ENCODE results near the gene ACOT7. TPM values are rescaled to one million over a fixed set of nuclear protein-coding genes. Genes with fewer than 3 reads are reported as not detected.

Gene ACOT7
- total and polyA plus RNA-seq, 2 experiments from 2014 or later = 167 to 169 TPM

DNA sequence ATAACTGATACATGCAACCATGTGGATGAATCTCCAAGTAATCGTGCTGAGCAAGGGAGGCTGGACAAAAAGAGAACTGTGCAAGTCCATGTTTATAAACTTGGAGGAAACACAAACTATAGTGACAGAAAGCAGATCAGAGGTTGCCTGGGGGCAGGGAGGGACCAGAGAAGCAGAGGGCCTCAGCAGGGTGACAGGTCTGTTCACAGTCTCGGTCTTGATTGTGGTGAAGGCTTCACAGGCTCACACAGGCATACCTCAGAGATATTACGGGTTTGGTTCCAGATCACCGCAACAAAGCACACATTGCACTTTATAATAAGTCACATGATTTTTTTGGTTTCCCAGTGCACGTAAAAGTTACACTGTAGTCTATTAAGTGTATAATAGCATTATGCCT, 28.5 kb downstream of the ACOT7 start:
- Histone ChIP-seq H3K4me3 (no peak overlapping the region), H3K4me2 (no peak overlapping the region), H4K20me1 (replicated peaks; ENCODE audit: insufficient read depth) (peaks cover 28% of the 10 kb centered on the region), H2AFZ (no peak overlapping the region), H3F3A (replicated peaks; ENCODE audit: low read depth) (no peaks in the 10 kb centered on the region), H3K36me3 (ENCODE audit: insufficient read depth) (no peaks in the 10 kb centered on the region), H3K4me1 (ENCODE audit: insufficient read depth) (peaks cover 6% of the 10 kb centered on the region), H3K9me2 (ENCODE audit: insufficient read depth) (no peaks in the 10 kb centered on the region), H3K27ac (ENCODE audit: low read depth) (no peak overlapping the region; the same call in 1 of the 2 replicates), H3K79me2 (replicated peaks; ENCODE audit: insufficient read depth) (peaks cover 60% of the 10 kb centered on the region), H3K27me3 (ENCODE audit: insufficient read depth) (no peaks in the 10 kb centered on the region)
- H3K9me3 Mint-ChIP-seq = peaks cover 22% of the 10 kb centered on the region
- no peak overlapping the region for H3K4me3 Mint-ChIP-seq
- no peak overlapping the region for H3K27ac Mint-ChIP-seq
- ATAC-seq (no peak), DNase-seq (ENCODE audit: low spot score) (no peak)
- peaks cover 21% of the 10 kb centered on the region for H3K4me1 Mint-ChIP-seq
- peaks cover 20% of the 10 kb centered on the region for H3K27me3 Mint-ChIP-seq (ENCODE audit: insufficient read depth, low read depth, poor library complexity)
- peaks cover 40% of the 10 kb centered on the region for H3K36me3 Mint-ChIP-seq (ENCODE audit: low read depth)
- TF ChIP-seq NANOG (IDR thresholded peaks at IDR 0.05; ENCODE audit: borderline replicate concordance) = no peak
- TF ChIP-seq, protein P1, sequence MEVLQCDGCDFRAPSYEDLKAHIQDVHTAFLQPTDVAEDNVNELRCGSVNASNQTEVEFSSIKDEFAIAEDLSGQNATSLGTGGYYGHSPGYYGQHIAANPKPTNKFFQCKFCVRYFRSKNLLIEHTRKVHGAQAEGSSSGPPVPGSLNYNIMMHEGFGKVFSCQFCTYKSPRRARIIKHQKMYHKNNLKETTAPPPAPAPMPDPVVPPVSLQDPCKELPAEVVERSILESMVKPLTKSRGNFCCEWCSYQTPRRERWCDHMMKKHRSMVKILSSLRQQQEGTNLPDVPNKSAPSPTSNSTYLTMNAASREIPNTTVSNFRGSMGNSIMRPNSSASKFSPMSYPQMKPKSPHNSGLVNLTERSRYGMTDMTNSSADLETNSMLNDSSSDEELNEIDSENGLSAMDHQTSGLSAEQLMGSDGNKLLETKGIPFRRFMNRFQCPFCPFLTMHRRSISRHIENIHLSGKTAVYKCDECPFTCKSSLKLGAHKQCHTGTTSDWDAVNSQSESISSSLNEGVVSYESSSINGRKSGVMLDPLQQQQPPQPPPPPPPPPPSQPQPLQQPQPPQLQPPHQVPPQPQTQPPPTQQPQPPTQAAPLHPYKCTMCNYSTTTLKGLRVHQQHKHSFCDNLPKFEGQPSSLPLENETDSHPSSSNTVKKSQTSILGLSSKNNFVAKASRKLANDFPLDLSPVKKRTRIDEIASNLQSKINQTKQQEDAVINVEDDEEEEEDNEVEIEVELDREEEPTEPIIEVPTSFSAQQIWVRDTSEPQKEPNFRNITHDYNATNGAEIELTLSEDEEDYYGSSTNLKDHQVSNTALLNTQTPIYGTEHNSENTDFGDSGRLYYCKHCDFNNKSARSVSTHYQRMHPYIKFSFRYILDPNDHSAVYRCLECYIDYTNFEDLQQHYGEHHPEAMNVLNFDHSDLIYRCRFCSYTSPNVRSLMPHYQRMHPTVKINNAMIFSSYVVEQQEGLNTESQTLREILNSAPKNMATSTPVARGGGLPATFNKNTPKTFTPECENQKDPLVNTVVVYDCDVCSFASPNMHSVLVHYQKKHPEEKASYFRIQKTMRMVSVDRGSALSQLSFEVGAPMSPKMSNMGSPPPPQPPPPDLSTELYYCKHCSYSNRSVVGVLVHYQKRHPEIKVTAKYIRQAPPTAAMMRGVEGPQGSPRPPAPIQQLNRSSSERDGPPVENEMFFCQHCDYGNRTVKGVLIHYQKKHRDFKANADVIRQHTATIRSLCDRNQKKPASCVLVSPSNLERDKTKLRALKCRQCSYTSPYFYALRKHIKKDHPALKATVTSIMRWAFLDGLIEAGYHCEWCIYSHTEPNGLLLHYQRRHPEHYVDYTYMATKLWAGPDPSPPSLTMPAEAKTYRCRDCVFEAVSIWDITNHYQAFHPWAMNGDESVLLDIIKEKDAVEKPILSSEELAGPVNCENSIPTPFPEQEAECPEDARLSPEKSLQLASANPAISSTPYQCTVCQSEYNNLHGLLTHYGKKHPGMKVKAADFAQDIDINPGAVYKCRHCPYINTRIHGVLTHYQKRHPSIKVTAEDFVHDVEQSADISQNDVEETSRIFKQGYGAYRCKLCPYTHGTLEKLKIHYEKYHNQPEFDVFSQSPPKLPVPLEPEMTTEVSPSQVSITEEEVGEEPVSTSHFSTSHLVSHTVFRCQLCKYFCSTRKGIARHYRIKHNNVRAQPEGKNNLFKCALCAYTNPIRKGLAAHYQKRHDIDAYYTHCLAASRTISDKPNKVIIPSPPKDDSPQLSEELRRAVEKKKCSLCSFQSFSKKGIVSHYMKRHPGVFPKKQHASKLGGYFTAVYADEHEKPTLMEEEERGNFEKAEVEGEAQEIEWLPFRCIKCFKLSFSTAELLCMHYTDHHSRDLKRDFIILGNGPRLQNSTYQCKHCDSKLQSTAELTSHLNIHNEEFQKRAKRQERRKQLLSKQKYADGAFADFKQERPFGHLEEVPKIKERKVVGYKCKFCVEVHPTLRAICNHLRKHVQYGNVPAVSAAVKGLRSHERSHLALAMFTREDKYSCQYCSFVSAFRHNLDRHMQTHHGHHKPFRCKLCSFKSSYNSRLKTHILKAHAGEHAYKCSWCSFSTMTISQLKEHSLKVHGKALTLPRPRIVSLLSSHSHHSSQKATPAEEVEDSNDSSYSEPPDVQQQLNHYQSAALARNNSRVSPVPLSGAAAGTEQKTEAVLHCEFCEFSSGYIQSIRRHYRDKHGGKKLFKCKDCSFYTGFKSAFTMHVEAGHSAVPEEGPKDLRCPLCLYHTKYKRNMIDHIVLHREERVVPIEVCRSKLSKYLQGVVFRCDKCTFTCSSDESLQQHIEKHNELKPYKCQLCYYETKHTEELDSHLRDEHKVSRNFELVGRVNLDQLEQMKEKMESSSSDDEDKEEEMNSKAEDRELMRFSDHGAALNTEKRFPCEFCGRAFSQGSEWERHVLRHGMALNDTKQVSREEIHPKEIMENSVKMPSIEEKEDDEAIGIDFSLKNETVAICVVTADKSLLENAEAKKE (CRISPR knock-in tag; IDR thresholded peaks at IDR 0.05) = no peak
- TF ChIP-seq, protein P2, sequence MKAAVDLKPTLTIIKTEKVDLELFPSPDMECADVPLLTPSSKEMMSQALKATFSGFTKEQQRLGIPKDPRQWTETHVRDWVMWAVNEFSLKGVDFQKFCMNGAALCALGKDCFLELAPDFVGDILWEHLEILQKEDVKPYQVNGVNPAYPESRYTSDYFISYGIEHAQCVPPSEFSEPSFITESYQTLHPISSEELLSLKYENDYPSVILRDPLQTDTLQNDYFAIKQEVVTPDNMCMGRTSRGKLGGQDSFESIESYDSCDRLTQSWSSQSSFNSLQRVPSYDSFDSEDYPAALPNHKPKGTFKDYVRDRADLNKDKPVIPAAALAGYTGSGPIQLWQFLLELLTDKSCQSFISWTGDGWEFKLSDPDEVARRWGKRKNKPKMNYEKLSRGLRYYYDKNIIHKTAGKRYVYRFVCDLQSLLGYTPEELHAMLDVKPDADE (IDR thresholded peaks at IDR 0.05) = no peak
- TF ChIP-seq ZNF114 (CRISPR knock-in tag; IDR thresholded peaks at IDR 0.05) = no peak

All from GM23338 (cell line).